GM18858 (cell line): ENCODE data around the gene KMT2D.

ENCODE experiments used
- ATAC-seq: cut with Tn5 transposase; IDR thresholded peaks from one replicate; pipeline ENCODE4 v1.9.1; 2021; ENCODE audit not compliant: unreplicated experiment

The KMT2D gene, protein sequence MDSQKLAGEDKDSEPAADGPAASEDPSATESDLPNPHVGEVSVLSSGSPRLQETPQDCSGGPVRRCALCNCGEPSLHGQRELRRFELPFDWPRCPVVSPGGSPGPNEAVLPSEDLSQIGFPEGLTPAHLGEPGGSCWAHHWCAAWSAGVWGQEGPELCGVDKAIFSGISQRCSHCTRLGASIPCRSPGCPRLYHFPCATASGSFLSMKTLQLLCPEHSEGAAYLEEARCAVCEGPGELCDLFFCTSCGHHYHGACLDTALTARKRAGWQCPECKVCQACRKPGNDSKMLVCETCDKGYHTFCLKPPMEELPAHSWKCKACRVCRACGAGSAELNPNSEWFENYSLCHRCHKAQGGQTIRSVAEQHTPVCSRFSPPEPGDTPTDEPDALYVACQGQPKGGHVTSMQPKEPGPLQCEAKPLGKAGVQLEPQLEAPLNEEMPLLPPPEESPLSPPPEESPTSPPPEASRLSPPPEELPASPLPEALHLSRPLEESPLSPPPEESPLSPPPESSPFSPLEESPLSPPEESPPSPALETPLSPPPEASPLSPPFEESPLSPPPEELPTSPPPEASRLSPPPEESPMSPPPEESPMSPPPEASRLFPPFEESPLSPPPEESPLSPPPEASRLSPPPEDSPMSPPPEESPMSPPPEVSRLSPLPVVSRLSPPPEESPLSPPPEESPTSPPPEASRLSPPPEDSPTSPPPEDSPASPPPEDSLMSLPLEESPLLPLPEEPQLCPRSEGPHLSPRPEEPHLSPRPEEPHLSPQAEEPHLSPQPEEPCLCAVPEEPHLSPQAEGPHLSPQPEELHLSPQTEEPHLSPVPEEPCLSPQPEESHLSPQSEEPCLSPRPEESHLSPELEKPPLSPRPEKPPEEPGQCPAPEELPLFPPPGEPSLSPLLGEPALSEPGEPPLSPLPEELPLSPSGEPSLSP (N-terminal part only)

DNA sequence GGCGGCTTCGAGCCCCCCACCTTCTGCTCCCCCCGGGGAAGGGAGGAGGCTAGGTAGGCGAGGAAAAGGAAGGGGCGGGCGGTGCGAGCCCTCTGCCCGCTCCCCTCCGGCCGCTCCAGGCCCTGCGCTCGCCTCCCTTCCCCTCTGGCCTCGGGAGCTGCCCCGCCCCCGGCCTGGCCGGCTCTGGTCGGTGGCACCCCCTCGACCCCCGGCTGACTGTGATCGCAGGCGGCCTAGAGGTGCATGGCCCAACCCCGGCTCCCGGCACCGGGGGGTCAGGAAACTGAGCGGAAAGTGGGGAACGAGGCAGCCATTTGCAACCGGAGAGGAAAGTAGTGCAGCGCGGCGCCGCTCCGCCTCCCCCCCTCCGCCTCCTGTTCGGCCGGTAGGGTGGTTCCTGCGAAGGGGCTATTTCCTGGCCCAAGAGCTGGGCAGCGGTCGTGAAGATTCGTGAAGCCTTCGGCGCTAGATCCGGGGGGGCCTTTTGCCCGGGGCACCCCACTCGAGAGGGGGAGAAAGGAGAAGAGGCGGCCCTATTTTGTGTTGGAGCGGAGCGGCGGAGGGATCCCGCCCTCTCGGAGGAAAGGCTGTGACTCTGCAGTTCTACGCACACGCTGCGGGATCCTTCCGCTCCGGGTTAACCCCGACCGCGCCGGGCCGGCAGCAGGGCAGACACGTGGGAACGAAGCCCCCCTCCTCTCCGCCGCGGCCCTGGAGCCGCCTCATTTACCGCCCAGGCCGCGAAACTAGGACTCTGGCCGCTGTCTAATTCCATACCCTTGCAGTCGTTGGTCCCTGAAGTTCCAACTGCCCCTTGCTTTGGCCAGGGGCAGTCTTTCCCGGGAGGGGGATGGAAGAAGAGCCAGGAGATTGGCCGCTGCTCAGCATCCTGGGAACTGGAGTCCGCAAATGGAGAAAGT lies at the start of gene KMT2D:
Gene KMT2D (minus strand): TSS at position 558 of the 920 bp plus-strand sequence. CDS start 5,470 bp downstream, outside the sequence.
- no peak for ATAC-seq

DNA sequence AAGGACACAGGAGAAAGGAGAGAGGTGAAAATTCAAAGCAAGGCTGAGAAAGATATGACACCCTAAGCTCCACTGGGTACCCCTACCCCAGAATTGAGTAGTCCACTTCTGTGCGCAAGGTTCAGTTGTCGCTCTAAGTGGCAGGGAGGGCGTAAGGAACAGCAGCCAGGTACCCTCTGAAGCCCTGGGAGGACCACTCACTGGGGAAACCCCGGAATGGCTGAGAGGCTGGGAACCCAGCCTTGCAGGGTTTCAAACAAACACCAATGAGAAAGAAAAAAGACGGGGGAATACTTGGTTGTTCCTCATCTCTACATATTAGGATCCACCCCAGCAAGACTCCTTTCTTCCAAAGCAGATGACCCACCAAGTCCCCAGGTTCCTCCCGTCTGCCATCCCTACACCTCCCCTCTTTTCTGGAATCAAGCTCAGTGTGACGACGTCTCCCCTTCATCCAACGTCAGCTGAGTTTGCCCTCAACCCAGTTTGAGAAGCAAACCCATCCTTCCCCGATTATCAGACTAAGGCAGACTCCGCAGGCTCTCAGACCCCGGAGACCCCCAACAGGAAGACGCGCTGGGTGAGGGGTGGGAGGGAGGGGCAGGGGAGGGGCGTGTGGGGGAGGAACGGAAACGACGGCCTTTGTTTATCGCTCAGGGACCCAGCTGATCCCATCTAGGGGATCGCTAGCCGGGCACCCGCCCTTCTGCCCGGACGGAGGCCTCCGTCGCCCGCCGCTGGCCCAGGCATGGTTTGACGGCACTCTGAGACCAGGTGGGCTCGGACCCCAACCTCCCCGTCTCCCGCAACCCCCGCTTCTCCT lies 49.3 kb upstream of the KMT2D start:
- no peak for ATAC-seq

DNA sequence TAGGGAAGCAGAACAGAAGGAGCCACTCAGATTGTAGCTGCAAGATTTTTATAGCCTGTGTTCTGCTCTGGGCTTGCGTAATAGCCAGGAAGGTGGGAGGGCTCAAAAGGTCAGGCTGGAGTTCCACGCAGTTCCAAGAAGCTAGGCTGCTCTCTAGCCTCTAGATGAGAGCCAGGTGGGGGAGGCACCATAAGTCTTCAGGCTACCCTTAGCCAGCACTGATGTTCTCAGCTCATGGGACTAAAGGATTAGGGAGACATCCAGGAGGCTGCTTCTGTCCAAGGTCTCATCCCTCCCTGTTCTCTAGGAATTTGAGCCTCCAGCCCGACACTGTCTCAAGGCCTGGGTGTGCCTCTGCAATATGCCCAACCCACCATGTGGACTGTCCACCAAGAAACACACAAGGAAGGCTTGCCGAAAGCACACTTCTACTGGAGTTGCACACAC lies 48.4 kb upstream of the KMT2D start:
- ATAC-seq: no peak

DNA sequence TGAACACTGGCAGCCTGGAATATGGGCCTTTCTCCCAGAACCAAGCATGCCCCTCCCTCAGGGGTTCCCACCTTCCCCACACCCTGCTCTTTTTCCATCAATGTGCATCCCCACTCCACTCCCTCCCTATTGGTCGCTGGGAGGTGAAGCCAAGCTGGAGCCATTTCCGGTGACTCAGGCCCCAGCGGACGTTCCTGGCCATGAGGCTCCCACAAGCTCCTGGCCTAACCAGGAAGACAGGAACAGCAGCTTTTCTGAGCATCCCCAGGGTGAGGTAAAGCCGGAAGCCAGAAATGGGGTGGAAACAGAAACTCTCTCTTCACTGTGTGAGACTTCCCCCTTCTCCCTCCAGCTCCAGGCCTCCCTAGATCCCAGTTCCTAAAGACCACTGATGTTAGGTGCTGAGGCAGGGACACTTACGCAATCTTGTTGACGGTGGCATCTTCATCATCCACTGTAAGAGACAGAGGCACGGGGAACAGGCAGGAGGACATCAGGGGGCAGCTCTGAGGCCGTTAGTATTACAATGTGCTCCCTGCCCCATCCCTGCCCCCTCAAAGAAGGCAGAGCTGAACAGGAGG lies 45.0 kb upstream of the KMT2D start:
- no peak for ATAC-seq

DNA sequence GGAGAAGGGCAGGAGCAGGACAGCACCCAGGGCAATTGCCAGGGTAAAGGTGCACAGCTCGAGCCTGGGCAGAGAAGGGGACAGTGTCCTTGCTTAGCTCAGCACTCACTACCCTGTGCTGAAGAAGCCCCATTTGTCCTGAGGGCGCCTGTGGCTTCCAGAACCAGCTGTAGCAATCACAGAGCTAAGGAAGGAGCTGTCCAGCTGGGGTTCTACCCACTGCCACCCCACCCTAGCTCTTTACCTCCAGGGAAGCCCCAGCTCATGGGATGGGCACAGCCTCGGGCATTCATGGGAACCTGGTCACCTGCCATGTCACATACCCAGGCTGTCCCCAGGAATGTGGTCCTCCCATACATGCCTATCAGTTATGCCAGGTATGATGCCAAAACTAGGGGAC lies 44.2 kb upstream of the KMT2D start:
- ATAC-seq: no peak

DNA sequence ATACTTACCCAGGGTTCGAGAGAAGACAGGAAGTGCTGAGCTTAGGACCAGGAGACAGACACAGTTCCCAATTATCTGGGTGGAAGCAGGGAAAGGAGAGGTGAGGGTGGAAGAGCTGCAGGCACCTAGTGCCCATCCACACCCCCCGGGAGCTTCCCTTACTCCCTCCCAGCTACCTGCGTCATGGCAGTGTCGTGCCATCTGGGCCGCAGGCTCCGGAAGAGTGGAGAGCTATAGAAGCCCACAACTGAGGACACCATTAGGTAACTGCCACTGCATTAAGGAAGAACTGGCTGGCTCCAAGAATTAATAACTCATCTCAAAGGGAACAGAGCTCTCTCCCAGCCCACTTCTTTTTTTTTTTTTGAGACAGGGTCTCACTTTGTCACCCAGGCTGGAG lies 39.8 kb upstream of the KMT2D start:
- no peak for ATAC-seq

DNA sequence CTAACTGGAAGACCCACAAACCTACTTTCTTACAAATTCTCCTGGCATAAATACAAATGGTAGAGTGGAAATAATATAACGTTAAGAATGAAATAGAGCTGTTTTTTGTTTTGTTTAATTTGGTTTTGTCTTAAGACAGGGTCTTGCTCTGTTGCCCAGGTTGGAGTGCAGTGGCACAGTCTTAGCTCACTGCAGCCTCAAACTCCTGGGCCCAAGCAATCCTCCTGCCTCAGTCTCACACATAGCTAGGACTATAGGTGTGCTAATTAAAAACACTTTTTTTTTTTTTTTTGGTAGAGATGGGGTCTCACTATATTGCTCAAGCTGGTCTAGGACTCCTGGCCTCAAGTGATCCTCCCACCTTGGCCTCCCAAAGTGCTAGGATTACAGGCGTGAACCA lies 38.1 kb upstream of the KMT2D start:
- no peak for ATAC-seq

DNA sequence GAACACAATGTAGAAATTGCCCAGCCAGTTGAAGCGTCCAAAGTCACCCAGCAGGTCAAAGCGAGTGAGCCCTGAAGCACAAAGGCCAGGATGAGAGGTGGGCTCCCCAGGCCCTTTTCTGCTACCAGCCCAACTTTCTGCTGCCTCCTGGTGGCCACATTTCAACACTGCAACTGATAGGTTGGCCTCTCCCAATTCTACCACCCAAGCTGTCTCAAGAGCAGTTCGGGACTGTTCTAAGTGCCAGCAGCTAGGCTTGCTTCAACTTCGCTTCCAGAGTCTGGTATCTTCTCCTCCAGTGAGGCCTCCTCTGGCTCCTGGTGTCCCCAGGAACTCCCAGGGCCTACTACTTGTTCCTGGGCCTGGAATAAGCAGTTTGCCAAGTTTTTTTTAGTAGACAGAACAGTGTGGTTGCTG lies 37.4 kb upstream of the KMT2D start:
- no peak for ATAC-seq

DNA sequence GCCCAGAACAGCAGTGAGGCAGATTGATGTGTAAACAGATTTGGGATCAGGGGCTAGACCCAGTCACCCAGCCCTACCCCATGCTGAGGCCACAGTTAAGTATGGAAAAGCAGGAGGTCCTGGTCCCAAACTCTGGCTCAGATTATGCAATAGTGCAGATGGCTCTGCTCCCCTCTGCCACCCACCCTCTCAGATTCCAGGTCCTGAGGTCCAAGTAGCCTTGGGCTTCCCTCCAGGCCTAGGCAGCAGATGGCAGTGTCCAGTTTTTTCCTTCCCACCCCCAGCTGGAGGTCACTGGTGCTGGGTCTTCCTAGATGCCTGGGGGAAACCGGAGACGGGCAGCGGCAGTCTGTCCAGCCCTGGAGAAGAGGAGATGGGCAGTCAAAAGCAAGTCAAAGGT lies 36.8 kb upstream of the KMT2D start:
- ATAC-seq: no peak

DNA sequence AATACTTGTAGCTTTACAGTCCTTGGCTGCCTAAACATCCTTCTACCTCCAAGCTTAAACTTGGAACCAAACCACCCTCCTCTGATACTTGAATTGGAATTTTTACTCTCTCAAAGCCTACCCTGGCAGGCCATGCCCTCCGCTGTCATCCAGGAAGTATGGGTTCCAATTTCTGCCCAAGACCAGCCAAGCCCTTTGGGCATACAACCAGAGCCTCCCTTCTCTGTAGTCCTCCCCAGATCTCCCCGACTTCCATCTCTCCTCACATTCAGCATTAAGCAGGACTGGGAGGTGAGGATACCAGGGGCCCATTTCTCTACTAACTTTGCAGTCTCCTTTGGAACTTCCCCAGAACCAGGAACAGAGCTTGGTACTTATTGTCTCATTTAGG lies 34.4 kb upstream of the KMT2D start:
- no peak for ATAC-seq

DNA sequence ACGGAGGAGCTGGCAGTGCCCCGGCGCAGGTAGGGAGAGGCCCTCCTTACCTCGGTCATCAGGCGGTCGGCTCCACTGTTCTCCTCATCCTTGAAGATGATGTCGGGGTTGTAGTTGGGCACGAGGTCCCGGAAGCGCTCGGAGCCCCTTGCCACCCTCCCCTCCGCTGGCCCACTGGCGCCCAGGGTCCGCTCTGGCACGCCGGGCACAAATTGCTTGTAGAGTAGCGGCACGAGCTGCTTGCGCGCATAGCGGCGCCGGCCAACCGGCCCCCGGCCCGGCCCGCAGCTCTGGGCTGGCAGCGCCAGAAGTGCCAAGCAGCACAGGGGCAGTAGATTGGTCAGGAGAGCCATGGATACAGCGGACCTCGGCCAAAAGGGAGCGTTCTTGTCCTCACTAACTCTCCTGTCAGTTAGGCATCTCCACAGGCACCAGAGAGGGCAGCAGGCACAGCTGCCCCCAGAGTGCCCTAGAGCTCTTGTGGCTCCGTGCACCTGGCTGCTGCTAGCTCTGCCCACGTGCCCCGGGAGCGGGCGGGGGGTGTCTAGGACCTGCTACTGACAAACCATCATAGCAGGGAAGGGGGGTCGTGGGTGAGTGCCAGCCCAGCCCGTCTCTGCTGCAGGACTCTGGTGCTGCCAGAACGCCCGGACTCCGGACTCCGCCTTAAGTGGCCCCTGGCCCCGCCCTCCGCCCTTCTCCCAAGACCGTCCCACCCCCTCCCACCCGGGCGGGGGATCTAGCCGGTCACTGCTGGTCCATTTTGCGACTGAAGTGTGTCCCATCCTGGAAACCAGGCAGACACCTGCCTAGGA lies 33.8 kb upstream of the KMT2D start, which contains the start of gene DHH:
Gene DHH (minus strand): TSS at position 642 of the 815 bp plus-strand sequence. CDS start 289 bp downstream, at position 353.
- no peak for ATAC-seq

DNA sequence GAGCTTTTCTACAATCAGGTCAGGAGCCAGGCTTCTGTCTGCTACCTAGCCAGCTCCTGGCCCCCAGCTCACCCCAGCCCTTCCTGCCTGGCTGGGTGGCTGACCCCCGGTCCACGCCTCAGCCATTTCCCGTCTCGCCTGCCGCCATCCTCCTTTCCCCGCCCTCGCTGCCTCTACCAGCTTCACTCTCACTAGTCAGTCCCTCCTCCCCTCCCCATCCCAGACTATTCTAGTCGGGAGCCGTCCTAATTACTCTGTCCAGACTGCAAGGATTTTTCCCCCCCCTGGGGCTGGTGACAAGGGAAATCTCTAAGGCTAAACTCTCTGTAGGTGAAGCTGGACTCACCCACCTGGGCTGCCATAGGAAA lies 33.2 kb upstream of the KMT2D start:
- no peak for ATAC-seq

DNA sequence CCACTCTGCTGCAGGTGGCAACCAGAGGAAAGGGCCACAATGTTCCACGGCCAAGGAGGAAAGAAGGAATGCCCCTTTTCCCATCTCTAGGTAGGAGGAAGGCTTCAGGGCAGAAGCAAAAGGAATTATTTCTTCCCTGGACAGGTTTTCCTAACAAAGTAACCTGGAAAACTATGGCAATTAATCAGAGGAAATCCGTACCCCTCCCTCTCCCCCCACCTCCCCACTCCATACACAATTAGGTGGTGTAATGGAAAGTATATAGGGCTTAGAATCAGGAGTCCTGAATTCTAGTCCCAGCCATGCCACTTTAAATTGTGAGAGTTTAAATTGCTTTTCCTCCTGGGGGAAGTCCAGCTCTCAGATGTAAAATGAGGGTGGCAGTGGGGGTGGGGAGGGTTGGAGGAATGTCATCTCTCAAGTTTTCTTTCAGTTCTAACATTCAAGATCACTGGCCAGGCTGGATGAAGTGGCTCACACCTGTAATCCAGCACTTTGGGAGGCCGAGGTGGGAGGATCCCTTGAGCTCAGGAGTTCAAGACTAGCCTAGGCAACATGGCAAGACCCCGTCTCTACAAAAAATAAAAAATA lies 32.3 kb upstream of the KMT2D start:
- no peak for ATAC-seq

DNA sequence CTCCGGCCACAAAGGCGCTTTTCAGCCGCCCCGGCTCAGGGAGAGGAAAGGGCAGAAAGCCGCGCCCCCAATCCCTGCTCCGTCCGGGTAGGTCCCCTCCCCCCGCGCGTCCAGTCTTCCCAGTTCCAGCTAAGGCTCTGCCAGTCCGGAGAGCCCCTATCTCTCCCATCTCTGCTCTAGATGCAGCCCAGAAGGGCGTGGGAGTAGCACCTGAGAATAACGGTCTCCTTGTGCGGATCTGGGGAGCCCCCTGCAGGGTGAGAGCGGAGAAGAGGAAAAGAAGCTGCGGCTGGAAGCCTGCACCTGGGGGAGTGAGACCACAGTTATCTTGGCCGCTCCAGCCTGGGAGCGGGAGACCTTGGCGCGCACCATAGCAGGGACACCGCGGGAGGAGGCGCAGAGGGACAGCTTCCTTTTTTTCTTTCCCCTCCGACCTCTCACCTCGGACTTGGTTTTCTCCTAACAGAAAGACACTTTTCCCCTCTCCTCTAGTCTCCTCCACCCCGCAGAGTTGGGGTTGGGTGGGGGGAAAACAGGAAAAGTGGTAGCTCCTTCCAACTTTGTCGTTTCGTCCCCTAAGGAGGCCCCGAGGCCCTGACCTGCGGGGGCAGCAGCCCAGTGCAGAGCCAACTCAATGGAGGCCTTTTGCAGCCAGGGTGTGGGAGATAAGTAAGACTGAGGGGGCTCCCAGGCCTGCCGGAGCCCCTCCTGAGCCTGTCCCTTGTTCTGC lies 31.7 kb upstream of the KMT2D start:
- ATAC-seq: no peak

DNA sequence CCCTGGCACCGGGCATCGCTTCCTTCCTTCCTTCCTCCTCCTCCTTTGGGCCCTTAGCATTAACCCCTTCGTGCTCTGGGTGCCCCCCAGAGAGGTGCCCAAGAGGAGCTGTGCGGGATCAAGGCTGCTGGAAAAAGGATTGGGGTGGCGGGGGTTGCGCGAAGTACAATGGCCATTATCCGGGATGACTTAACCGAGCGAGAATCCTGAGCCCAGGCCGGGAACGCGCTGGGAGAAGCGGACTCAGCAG lies 31.2 kb upstream of the KMT2D start:
- no peak for ATAC-seq

DNA sequence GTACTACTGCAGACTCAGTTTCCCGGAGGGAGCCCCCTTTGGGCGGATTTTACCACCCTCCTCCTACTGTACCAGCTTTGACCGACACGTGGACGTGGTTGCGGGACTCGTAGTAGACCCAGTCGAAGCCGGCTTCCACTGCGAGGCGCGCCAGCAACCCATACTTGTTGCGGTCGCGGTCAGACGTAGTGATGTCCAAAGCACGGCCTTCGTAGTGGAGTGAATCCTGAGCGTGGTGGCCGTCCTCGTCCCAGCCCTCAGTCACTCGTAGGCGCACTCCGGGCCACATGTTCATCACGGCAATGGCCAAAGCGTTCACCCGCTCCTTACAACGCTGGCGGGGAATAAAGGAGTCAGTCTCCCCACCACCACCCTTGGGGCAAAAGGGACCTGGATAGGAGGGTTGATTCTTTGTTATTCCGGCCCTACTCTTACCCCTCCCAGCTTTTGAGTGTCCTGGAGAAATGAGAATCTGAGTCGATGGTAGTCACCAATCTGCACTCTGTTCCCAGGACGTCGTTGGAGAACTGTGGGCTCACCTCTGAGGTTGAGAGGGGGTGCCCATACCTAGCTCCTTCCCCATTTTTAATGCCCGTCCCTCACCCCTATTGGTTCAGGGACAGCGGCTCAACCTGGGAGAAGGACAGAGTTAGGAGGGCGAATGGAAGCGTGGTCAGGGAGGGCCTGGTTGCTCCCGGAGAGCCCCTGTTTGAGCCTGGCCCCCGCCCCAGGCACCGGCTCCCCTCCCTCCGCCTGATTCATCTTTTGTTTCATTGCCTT lies 30.7 kb upstream of the KMT2D start:
- ATAC-seq: no peak
